HG03457 (cell line): Measurements from ENCODE around the gene DPY19L2.
"Not testable (repeated sequence)": the region's sequence is repeated elsewhere in the genome, so short reads cannot be mapped to it uniquely, and the experiment has no call there.

Experiments used
- ATAC-seq: cut with Tn5 transposase; IDR thresholded peaks from one replicate; pipeline ENCODE4 v1.9.1; 2021; ENCODE audit warnings: moderate number of reproducible peaks; ENCODE audit not compliant: unreplicated experiment

Gene DPY19L2

DNA sequence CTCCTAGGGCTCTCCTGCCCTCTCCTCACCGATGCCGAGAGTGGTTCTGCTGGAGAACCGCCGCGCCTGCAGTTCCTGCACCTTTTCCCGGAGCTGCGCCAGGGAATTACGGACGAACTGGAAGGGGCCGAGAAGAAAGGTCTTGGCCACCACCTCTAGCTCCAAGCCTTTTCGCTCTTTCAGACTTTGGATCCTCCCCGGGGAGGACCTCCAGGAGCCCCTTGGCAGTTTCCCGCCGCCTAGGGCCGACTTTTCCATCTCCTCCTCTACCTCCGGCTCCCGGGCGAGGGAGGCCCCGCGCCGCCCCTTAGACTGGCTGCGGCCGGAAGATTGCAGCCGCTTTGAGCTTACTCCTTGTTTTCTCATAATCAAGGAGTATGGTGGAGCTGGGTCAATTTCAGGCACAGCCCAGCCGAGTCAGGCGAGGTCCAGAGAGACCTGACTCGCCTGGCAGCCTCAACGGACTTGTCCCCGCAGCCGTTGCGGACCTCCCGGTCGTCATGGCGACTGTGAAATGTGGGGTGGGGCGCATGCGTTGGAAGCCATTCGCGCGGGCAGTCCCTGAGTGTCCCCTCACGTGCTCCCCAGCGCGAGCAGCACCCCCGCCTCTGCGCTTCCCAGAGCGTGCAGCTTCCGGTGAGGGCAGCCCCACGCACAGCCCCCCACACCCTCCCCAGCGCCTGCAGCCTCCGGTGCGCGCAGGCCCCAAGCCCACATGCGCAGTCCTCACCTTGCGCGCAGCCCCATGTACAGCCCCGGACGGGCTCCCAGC lies at the start of gene DPY19L2:
Gene DPY19L2 (minus strand): TSS at position 466 of the 772 bp plus-strand sequence. CDS start 100 bp downstream, at position 366.
- ATAC-seq = no peak

DNA sequence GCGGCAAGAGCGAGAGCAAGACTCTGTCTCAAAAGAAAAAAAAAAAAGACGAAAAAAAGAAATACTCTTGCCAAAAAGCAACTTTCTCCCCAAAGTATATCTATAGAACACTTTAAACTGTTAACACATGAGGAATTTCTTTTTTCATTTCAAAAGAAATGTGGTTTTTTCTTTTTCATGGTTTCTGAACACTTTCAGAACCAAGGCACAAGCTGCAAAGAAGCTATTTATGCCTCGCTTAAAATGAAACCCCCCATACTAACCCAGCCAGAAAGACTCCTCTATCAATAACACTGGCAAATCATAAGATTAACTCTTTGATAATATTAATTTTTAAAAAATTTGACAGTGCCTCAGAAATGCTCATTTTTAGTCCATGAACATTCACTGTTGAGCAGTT lies 48.6 kb upstream of the DPY19L2 start:
- ATAC-seq = not testable (repeated sequence)

DNA sequence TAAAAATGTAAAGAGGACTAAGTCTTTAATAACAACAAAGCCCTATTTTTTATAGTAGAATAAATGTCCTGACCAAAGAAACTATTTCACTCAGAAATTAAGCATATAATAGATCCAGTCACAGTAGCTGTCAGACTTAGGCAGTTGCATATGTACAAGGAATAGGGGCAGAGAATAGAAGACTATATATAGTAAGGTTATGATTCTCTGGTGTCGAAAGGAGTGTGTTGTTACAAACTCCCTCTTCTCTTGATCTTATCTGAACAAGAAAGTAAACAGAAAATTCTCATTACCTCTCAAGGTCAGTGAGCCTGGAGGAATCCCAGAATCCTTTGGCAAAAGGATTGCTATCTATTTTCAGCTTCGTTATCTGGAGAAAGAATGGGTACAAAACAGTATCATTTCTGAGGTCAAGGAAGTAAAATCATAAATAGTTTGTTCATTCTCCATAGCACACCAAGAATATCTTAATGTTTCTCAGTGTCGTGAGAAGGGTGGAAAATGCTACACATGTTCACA lies 46.9 kb upstream of the DPY19L2 start:
- not testable (repeated sequence) for ATAC-seq

DNA sequence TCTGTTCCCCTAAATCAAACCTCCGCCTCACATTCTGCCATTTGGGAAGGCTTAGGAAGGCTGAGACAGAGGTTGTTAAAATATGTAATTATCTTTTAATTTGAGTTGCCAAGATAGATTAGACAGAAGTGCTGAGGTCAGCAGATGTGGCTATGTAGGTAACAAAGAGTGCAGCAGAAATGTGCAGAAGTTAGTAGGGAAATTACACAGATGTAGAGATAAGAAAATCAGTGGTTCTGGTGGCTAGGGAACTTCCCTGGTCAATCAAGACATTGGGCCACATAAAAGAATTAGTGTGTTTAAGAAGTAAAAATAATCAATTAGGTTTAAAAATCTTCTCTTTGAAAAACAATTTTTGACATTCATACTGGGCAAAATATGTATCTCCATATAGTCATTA lies 46.1 kb upstream of the DPY19L2 start:
- not testable (repeated sequence) for ATAC-seq

DNA sequence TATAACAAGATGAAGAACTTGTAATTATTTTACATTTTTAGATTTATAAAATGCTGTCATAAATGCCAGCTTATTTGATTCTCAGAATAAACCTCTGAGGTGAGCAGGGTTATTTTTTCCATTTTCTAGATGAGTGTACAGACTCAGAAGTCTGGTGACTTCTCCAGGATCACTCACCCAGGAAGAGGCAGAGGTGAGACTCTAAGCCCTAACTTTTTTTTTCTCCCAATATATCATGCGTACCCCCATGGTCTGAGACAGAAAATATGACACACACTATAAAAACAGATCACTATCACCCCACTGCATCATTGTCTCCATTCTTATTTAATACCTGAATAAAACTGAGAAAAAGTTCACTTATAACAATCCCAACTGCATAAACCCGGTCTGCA lies 45.4 kb upstream of the DPY19L2 start:
- ATAC-seq = not testable (repeated sequence)

DNA sequence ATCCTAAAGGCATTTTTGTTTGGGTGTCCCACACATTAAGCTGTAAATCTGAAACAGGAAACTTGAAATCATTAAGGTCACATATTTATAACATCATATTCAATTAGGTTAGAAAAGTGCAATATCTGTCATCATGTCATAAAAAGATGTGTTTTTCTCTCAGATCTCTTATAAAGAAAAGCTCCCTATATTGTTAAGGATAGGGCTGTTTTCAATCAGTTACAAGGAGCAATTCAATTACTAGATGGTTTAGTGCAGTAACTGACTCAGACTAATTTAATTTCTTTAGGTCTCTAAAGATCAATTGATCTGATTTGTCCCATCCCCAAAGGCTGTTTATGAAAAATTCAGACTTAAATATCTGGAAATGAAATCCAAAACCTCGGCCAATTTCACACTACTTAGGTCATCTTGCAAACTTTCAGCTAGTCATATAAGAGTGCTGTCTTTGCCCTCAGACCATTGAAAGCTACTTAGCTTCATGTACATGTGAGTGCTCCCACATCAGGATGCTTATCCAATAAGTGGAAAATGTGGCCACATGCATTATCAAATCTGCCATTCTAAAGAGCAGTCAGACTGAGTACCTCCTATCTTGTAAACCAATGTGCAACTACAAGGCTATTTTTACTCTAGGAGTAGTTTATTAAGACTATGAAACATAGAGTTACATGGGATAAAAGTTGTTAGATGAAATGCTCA lies 44.8 kb upstream of the DPY19L2 start:
- ATAC-seq = not testable (repeated sequence)

DNA sequence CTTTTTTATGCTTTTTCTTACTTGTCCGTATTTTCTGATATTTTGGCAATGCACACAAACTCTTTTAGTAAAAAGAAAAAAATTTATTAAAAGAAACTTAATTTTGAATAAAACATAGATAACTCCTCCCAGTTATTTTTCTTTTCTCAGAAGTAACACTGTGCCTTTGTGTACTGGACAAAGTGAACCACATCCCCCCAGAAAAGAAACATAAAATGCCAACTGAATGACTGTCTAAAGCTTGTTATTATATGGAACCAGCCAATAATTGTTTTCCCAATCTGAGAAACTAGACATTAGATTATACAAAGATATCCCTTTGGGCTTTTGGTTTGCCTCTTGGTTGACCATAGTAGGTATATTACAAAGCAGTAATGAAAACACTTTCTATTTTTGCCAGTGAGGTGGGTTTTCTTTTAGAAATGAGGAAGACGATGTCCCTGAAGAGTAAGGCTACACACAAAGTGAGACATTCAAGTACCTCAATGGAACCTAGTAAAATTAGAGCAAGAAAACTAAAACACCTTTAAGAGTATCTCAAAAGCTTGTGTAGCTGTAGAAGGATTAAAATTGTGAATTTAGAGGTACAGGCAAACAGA lies 44.2 kb upstream of the DPY19L2 start:
- ATAC-seq = not testable (repeated sequence)

DNA sequence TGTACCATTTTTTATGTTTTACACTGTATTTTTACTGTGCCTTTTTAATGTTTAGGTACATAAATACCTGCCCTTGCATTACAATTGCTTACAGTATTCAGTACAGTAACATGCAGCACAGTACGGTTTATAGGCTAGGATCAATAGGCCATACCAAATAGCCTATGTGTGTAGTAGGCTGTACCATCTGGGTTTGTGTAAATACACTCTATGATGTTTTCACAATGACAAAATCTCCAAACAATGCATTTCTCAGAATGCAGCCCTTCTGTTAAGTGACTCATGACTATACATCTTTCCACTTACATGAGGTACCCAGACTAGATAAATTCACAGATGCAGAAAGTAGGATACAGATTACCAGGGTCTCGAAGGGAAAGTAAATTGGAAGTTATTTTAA lies 43.0 kb upstream of the DPY19L2 start:
- ATAC-seq = not testable (repeated sequence)

DNA sequence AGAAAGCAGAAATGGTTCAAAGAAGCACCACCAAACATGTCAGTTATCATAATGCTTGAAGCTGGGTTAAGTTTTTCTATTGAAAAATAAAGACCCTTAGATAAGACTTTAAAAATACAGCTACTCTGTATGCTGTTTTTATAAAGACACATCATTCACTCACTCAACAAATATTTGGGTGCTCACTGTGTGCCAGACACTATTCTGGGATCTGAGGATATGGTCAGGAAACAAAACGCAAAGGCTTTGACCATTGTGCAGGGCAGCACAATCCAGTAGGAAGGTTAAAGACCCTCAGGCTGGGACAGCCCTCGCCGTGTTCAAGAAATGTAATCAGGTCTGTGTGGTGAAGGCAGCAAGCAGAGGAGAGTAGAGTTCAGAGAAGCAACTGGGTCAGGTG lies 38.0 kb upstream of the DPY19L2 start:
- no peak for ATAC-seq

DNA sequence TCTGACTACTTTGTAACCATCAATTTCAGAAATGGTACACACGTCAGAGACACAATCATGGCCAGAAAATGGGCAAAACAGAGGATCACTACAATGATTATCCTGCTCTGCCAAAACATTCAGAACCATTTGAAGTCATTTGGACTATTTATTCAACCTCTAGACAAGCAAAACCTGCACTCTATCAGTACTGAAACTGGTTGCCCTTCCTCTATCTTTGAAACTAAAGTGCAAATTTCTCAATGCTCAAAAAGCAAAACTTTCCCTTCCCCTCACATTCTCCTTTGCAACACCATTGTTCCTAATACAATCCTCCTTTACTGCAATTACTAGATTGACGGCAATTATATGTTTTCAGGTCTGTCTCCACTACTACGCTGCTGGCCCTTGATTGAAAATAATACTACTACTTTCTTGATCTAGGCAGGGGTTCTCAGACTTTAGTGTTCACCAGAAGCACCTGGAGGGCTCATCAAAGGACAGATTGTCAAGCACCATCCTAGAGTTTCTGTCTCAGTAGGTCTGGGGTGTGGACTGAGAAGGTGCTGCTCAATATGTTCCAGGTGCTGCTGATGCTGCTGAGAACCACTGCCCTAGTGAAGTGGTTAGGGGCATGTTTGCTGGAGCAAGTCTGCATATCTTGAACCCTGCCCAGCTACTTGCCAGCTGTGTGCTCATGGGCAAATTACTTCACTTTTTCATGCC lies 31.5 kb upstream of the DPY19L2 start:
- ATAC-seq = not testable (repeated sequence)

DNA sequence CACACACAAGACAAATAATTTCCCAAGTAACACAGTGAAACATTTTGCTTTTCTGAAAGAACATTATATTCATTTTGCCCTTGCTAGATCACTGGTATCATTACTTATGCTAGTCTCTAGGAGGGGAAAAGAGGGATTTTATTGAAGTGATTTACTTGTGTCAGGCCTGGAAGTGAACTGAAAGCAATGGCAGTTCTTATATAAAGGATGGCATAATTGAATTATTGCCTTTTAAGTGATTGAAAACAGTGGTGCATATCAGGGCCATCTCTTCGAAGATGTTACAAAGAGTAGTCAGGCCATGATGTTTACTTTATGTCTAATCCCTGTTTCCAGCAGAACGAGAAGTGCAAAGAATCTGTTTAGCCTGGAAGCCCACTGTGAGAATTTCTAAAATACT lies 30.7 kb upstream of the DPY19L2 start:
- ATAC-seq = not testable (repeated sequence)

DNA sequence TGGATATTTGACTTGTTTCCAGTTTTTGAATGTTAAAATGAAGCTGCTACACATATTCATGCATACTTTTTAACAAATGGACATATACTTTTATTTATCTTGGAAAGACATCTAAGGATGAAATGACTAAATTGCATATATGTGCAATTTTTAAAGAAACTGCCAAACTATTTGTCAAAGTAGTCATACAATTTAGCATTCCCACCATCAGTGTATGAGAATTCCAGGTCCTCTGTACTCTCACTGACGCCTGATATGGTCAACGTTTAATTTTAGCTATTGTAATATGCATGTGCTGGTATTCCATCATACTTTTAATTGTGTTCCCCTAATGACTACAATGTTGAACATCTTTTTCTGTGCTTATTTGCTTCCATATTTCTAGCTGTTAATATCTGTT lies 22.5 kb upstream of the DPY19L2 start:
- not testable (repeated sequence) for ATAC-seq

DNA sequence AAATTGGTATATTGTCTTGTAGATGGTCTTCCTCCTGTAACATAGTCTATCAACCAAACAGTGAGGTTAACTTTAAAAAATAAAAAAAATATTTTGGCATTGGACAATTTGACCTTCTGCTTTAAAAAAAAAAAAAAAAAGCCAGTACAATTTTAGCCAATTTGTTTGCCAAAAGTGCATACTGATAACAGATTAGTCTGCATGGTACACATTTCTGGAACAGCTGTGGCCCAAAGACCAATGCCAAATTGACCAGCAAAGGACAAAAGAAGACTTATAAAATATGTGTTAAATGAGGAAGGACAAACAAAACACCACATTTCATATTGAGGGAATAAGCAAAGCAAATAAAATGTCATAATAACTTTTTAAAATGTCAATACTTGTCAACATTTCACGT lies 20.8 kb upstream of the DPY19L2 start:
- ATAC-seq = not testable (repeated sequence)

DNA sequence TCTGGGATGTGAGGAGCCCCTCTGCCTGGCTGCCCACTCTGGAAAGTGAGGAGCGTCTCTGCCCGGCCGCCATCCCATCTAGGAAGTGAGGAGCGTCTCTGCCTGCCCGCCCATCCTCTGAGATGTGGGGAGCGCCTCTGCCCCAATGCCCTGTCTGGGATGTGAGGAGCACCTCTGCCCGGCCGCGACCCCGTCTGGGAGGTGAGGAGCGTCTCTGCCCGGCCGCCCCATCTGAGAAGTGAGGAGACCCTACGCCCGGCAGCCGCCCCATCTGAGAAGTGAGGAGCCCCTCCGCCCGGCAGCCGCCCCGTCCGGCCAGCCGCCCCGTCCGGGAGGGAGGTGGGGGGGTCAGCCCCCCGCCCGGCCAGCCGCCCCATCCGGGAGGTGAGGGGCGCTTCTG lies 18.3 kb upstream of the DPY19L2 start:
- ATAC-seq = not testable (repeated sequence)

DNA sequence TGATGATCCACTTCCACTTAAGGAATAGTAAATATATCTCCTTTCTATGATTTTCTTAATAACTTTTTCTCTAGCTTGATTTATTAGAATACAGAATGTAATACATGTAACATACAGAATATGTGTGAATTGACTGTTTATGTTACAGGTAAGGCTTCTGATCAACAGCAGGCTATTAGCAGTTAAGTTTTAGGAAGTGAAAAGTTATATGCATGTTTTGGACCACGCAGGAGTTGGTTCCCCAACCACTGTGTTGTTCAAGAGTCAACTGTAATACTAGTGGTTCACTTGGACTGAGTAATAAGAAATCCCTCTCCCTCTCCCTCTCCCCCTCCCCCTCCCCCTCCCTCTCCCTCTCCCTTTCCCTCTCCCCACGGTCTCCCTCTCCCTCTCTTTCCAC lies 17.5 kb upstream of the DPY19L2 start:
- ATAC-seq = not testable (repeated sequence)

DNA sequence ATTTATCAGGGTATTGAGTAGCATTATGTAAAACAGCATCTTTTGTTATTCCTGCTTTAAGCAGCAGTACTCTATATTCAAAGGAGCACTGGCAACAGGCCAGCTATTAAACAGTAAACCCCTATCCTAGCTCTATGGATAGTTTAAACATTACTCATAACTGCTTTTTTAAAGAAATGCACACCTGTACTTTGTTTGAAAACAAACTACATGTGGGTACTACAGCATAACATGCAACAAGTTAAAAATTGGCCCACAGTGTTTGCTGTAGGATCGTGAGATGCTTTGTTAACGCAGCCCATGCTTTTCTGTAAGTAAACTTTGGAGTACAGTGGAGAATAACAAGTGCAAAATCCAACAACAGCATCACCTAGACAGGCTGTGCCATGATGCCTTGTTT lies 14.3 kb upstream of the DPY19L2 start:
- not testable (repeated sequence) for ATAC-seq

DNA sequence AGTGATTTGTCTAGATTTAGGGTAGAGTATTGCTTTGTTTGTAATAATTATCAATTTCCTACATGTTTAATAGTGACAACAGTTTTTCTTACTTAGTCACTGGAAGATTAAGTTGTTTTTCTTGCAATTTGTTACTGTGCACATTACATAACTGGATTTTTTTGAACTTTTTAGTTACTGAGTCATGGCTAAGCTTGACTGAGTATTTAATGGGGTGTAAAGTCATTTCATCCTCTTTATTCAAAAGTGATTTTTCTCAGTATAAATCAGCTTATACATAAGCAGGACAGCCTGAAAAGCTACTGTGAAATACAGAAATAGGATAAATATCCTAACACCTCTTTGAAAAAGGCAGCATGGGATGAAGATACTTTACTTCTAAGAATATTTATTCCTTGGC lies 12.5 kb upstream of the DPY19L2 start:
- not testable (repeated sequence) for ATAC-seq

DNA sequence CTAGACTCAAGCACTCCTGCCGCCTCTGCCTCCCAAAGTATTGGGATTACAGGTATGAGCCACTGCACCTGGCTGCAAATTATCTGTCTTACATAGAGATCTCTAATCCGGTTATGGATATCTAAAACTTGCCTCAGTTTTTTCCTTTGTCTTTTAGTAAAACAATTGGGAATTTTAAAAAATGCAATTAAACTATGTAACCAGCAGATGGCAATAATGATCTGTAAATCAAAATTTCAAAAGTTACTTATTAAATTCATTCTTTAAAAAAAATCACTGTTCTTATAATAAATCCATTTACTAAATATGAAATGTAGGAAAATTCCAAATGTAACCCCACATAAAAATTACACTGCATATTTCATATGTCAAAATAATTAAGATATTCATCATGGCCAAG lies 4.3 kb upstream of the DPY19L2 start:
- not testable (repeated sequence) for ATAC-seq

DNA sequence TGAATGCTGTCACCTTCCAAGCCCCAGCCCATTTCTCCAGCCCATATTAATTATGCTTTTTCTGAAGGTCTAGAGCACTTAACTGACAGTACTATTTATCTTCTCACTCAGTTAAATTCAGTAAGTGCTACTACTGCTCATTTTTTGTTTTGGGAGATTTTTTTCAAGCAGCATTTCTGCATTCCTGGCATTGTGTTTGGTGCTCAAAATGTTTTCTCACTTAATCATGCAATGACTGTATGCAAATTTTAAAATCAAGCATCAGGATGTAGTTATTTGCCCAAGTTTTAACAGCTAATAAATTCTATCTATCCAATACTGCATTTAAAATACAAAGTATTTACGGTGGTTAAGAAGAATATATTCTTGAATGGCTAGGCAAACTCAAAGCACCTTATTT lies 1.6 kb upstream of the DPY19L2 start:
- ATAC-seq = not testable (repeated sequence)

DNA sequence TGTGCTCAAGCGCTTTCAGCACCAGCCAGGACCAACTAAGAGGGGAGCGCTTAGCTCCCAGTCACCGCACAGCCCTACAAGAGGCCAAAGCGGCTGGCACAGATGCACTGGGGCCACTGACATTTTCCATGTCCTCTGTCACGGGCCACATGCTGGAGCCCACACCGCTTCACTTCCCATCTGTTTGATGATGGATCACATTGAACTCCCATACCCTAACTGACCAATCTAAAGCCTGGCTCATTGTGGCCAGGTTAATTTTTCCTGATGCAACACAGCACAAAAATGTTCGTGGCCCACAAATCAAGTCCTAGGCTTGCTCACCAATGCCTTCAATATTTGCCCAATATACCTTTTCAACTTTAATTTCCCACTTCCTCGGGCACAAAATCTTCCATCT lies 1.1 kb upstream of the DPY19L2 start:
- not testable (repeated sequence) for ATAC-seq

DNA sequence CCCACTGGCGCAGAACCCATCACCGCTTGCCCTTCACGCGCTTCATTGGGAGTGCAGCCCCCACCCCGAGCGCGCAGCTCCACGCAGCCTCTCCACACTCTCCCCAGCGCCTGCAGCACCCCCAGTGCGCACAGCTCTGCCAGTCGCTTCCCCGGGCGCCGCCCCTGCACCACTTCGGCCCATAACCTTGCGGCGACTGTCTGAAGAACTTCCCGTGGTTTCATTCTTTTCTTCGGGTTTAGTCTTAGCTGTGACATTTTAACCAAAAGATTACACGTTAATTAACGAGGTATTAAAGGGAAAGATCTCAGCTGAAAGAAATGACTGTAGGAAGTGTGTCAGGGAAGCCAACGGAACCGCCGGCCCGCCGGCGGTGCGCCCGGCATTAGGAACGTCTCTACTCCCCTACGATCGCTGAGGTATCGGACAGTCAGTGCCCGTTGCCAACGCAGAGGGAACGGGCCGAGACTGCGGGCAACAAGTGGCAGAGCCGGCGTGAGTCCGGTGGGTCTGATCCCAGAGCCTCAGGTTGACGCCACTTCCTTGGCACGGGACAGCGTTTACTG lies 590 bp upstream of the DPY19L2 start:
- ATAC-seq = not testable (repeated sequence)
